HUES64 (cell line): ENCODE data around the gene RBM33.

Experiments
- H3K27ac ChIP-seq: 2 replicates; pipeline ENCODE4 v1.7.0; 2013; ENCODE audit warnings: low read depth, low read length, inconsistent platforms
- H3K27me3 ChIP-seq: 2 replicates; pipeline ENCODE4 v1.6.1; 2013; ENCODE audit warnings: mild to moderate bottlenecking, low read length; ENCODE audit not compliant: insufficient read depth
- H3K36me3 ChIP-seq: 2 replicates; pipeline ENCODE4 v1.6.1; 2013; ENCODE audit warnings: mild to moderate bottlenecking, low read length; ENCODE audit not compliant: insufficient read depth
- H3K4me1 ChIP-seq: 2 replicates; pipeline ENCODE4 v1.6.1; 2013; ENCODE audit warnings: mild to moderate bottlenecking, low read length, moderate library complexity; ENCODE audit not compliant: insufficient read depth
- H3K4me3 ChIP-seq: 2 replicates; pipeline ENCODE4 v1.5.1; 2013; ENCODE audit warnings: mild to moderate bottlenecking, low read length, moderate library complexity
- H3K9ac ChIP-seq: 2 replicates; pipeline ENCODE4 v1.6.1; 2013; ENCODE audit warnings: mild to moderate bottlenecking, low read depth, low read length
- H3K9me3 ChIP-seq: 2 replicates; pipeline ENCODE4 v1.6.1; 2013; ENCODE audit warnings: low read depth, low read length; ENCODE audit not compliant: insufficient read depth
- WGBS: fragments of 150-250, 120-280 bp; methylation state at CpG from one replicate; pipeline ENCODE4 v1.1.7; 2013; ENCODE audit warnings: missing lambda C conversion rate; 5-methylcytosine and 5-hydroxymethylcytosine counted together

Gene RBM33

DNA sequence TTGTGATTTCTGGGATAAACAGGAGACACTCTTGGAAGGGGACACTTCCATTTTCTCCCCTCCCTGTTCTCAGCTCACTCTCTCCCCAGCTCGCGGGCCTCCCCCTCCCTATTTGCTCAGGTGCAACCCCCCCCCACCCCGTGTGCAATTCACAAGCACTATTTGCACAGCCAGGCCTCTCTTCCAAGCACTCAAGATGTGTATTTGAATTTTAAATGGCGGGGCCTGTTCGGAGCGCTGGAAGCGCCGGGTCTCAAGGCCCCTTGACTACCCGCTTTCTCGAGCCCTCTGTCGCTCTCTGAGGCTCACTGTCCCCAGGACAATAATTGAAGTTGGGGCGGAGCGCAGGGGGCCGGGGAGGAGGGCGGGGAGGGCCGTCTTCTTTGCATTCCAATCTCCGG lies 160.0 kb downstream of the RBM33 start:
- Histone ChIP-seq H3K4me1 (peaks cover 28% of the 10 kb centered on the region), H3K27ac (peak overlapping the region; percentile 25; the same call in 1 of the 2 replicates), H3K9me3 (no peaks in the 10 kb centered on the region), H3K27me3 (peaks cover 100% of the 10 kb centered on the region), H3K4me3 (peak overlapping the region; percentile 46), H3K36me3 (no peaks in the 10 kb centered on the region), H3K9ac (no peak overlapping the region)
- WGBS, result under 1% methylated on average over 16 of the region's 17 CpGs

DNA sequence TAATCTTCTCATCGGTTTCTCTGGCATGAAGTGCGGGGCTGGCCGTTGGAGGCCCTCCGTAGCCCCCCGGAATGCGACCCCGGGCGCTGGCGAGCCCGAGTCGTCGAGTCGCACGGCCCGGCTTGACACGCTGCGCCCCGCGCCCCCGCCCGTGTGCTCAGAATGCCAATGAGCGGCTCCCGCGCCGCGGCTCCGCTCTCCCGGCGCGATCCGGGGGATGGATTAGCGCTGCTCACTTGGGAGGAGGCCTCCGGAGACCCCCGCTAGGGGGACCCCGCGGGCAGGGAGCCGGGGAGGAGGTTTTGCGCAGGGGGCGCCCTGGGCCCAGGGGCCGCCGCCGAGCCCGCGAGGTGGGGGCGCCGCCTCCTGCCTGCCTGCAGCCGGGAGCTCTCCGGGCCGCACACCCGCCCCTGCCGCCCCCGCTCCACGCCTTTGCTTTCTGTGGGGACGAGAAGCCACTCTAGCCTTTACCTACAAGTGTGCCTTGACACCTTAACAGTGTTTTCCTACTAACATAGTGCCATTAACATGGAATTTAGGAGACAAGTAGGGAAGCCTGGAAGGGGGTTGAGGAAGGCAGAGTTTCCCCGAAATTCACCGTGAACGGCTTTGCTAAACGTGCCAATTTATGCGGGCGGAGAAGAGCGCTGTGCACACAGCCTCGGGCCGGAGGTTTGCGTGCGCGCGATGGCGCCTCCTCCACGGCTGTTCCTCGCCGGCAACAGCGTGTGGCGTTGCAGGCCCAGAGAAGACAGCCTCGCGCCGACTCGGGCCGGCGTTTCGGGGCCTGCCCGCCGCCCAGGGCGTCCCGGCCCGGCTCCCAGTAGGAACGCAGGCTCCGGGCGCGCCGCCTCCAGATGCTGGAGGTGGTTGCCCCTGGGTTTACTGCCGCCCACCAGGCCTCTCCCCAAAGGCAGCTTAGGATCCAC lies 160.7 kb downstream of the RBM33 start:
- peaks cover 100% of the 10 kb centered on the region for H3K27me3 ChIP-seq
- under 1% methylated on average over 91 of the region's 91 CpGs for WGBS
- H3K9me3 ChIP-seq, result no peaks in the 10 kb centered on the region
- no peak overlapping the region; the same call in 1 of the 2 replicates for H3K27ac ChIP-seq
- H3K36me3 ChIP-seq, result no peaks in the 10 kb centered on the region
- H3K4me3 ChIP-seq, result peak overlapping the region; percentile 46
- peaks cover 29% of the 10 kb centered on the region for H3K4me1 ChIP-seq
- H3K9ac ChIP-seq, result peak overlapping the region; percentile 19; the same call in 1 of the 2 replicates

DNA sequence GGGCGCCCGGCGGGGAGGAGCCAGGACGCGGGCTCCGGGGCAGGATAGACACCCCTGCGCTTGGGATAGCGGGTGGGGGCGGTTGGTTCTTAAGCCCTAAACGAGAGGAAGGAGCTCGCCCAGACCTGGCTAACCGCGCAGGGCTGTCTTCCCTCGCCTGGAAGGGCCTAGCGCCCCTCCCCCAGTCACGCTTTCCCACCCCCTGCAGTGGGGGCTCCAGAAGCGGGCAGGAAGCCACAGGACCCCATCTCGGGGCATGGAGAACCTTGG lies 161.3 kb downstream of the RBM33 start:
- H3K4me1 ChIP-seq, result peaks cover 32% of the 10 kb centered on the region
- peaks cover 100% of the 10 kb centered on the region for H3K27me3 ChIP-seq
- WGBS, result 7% methylated on average over 18 of the region's 18 CpGs
- no peak overlapping the region for H3K9ac ChIP-seq
- peak overlapping the region; percentile 46 for H3K4me3 ChIP-seq
- H3K27ac ChIP-seq, result no peak overlapping the region
- no peaks in the 10 kb centered on the region for H3K36me3 ChIP-seq
- H3K9me3 ChIP-seq, result no peaks in the 10 kb centered on the region

DNA sequence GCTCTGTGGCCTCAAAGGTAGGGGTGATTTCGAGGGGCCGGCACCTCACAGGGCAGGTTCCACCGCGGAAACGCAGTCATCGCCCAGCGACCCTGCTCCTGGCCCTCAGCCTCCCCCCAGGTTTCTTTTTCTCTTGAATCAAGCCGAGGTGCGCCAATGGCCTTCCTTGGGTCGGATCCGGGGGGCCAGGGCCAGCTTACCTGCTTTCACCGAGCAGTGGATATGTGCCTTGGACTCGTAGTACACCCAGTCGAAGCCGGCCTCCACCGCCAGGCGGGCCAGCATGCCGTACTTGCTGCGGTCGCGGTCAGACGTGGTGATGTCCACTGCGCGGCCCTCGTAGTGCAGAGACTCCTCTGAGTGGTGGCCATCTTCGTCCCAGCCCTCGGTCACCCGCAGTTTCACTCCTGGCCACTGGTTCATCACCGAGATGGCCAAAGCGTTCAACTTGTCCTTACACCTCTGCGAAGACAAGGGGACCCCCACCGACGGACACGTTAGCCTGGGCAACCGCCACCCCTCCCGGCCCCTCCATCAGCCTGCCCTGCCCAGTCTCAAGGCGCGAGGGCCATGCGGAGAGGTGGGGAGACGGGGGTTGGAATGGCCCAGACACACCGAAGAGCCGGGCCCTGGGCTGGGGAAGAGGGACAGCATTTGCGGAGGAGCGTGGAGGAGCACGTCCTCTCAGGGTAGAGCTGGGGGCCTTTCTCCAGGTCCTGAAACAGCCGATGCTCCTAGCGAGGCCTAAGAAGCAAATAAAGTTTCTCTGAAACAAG lies 161.8 kb downstream of the RBM33 start:
- H3K4me3 ChIP-seq, result peak overlapping the region; percentile 46
- no peaks in the 10 kb centered on the region for H3K36me3 ChIP-seq
- WGBS, result 38% methylated on average over 47 of the region's 47 CpGs
- peaks cover 37% of the 10 kb centered on the region for H3K4me1 ChIP-seq
- no peak overlapping the region for H3K27ac ChIP-seq
- H3K9ac ChIP-seq, result no peak overlapping the region
- peaks cover 100% of the 10 kb centered on the region for H3K27me3 ChIP-seq
- H3K9me3 ChIP-seq, result no peaks in the 10 kb centered on the region

DNA sequence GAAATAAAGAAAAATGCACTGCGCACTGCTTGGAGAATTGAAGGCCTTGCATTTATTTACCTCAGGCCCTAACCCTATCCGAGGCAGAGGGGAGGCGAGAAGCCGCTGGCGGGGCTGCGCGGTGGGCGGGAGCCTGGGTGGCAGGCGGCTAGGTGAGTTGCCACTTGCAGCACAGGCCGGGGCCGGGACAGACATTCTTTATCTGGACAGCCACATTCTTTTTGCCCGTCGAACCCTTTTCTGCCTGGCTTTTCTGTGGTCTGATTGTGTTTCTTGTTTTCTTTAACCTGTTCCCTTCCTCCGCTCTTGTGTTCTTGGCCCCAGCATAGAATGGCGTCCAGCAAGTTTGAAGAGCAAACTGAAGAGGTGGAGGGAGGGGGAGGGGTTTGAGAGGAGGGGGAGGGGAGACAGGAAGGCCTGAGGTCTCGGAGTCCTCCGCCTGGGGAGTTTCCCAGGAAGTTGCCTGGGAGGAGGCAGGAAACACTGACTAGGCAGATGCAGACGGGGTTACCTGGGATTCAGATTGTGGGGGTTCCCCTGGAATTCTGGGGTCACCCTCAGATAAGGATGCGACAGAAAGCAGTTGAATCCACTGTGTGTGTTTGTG lies 162.7 kb downstream of the RBM33 start:
- Histone ChIP-seq H3K36me3 (no peaks in the 10 kb centered on the region), H3K9me3 (no peaks in the 10 kb centered on the region), H3K4me1 (peaks cover 46% of the 10 kb centered on the region), H3K27me3 (peaks cover 100% of the 10 kb centered on the region), H3K27ac (no peak overlapping the region), H3K9ac (no peak overlapping the region), H3K4me3 (peak overlapping the region; percentile 45)
- WGBS, result 9% methylated on average over 19 of the region's 19 CpGs

DNA sequence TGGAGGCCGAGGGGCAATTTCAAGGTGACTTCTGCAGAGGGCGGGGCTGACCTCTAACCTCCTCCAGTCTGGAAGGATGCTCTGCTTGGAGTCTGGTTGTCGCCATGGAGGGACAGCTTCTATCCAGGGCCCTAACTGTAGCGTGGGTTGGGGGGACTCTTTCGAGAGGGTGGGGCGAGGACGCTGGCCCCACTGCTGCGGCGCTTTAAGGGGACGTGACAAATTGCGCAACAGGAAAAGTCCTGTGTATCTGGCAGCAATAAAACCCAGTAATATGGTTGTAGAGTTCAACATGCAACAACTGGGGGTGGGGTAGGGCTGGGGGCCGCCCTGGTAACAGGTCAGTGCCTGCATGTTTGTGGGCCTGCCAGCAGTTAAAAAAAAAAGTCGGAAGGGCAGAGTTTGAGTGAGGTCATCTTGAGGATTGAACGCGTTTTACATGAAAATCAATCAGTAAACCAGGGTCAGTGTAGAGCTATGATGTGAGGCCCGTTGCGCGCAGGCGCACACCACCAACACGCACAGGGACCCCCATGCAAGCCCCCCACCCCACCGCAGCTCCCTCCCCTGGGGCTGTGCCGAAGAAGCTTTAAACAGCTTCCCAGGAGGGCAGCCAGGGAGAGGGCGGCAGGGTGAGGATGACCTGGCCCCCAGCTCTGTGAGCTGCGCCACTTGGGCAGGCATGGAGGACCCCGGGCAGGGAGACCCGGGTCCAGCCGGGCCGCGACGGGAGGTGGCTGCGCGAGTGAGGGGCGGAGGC lies 163.5 kb downstream of the RBM33 start:
- H3K27me3 ChIP-seq, result peaks cover 100% of the 10 kb centered on the region
- H3K4me3 ChIP-seq, result peak overlapping the region; percentile 45
- WGBS, result 11% methylated on average over 33 of the region's 33 CpGs

DNA sequence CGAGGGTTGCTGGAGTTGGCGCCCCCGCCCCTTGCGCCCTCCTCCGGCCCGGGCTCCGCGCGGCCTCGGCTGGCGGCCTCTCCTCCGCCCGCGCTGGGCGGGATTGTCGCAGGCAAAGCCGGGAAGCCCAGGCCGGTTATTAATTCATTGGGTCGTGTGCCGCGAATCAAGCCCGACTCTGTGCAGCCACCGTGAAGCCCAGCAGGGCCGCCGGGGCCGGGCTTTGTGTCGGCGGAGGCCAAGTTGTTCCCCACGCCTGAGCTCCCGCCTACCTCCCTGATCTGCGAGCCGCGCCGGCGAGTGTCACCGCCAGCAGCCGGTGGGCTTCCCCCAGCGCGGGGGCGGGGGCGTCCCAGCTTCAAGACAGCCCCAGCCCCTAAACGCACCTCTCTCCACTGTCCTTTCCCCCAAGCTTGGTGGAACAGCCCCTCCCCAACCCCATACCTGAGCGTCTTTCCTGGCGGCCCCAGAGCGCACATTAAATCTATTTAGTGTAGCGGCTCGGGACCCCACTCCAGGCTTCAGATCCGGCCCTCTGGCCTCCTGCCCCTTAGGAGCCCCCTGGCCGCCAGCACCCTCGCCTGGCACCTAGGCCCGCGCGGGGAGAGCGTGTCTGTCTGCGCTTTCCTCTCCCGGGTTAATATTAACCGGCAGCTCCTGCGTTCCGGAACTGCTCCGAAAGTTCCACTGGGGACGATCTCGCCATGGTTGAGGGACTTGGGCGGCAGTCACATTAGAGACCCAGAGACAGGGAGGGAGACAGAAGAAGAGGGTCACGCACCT lies 164.3 kb downstream of the RBM33 start:
- Histone ChIP-seq H3K36me3 (no peaks in the 10 kb centered on the region), H3K4me1 (peaks cover 53% of the 10 kb centered on the region), H3K27ac (no peak overlapping the region), H3K4me3 (peak overlapping the region; percentile 45), H3K9ac (no peak overlapping the region), H3K9me3 (no peaks in the 10 kb centered on the region), H3K27me3 (peaks cover 100% of the 10 kb centered on the region)
- WGBS, result under 1% methylated on average over 64 of the region's 64 CpGs

More for the DNA sequence above, 163.5 kb downstream of the RBM33 start:
- no peak overlapping the region for H3K27ac ChIP-seq
- H3K4me1 ChIP-seq, result peaks cover 53% of the 10 kb centered on the region
- H3K36me3 ChIP-seq, result no peaks in the 10 kb centered on the region
- H3K9ac ChIP-seq, result no peak overlapping the region
- no peaks in the 10 kb centered on the region for H3K9me3 ChIP-seq

DNA sequence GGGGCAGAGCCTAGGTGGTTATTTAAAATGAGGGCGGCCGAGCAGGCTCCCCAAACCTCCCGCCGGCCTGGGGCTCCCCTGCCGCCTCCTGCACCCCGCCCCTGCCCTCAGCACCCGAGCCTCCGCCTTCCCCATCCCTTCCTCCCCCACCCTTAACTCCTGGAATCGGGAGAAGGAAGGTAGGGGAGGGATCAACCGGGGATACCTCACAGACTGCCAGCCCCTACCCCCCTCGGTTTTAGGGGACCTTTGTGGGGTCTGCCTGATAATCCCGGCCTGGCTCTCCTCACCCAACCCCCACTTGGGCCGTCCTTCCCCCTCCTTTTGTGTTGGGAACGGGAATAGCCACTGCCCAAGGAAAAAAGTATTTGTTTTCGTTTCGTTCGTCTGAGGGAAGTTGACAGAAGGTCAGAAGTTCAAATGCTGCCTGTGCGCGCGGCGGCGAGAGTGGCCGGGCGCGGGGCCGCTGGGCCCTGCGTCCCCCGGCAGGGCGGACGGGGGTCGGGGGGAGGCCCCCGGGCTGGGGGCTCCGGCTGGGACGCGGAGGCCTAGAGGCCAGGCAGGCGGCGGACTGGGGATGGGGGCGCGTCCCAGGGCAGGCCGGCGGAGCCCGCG lies 165.0 kb downstream of the RBM33 start:
- Histone ChIP-seq H3K36me3 (no peaks in the 10 kb centered on the region), H3K27ac (no peak overlapping the region), H3K27me3 (peaks cover 100% of the 10 kb centered on the region), H3K9me3 (no peaks in the 10 kb centered on the region), H3K4me3 (peak overlapping the region; percentile 45), H3K9ac (no peak overlapping the region), H3K4me1 (peaks cover 53% of the 10 kb centered on the region)
- WGBS, result under 1% methylated on average over 38 of the region's 43 CpGs

DNA sequence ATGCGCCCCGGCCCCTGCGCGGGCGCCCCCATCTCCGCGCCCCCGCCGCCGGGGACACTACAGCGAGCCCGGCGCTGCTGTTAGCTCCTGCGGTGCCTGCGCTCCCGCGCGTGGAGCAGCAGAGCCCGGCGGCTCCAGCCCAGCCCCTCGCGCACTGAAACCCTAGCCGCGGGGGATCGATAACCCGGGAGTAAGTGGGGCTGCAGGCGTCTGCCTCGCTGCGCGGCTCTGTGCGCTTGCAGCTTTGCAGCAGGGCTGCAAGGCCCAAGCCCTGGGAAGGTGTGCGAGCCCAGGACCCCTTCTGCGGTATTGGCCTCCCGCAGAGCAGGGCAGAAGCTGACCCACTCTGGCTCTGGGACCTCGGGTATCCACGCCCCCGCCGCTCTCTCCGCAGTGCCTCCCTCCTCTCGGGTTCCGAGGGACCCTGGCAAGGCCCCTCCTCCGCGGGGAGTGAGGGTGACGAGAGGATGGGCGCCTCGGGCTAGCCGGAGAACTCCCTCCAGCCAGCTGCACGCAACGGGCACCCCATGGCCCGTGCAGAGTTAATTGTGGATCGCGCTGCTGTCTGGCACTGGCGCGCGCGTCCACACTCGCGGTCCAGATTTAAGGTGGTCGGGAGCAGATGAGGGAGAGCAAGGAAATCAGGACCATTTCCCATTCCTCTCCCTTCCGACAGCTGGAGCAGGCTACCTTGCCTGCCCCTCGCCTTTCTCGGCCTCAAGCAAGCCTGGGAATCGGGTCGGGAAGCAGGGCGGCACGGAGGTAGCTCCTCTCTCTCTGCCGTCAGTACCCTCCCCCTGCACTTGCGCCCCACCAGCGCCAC lies 165.7 kb downstream of the RBM33 start:
- Histone ChIP-seq H3K9ac (no peak overlapping the region), H3K27ac (no peak overlapping the region), H3K27me3 (peaks cover 97% of the 10 kb centered on the region), H3K4me1 (peaks cover 53% of the 10 kb centered on the region), H3K36me3 (no peaks in the 10 kb centered on the region), H3K4me3 (peak overlapping the region; percentile 26; the same call in 1 of the 2 replicates), H3K9me3 (no peaks in the 10 kb centered on the region)
- WGBS, result 2% methylated on average over 68 of the region's 69 CpGs
